ENCODE results near the gene ELOVL3.

Gene ELOVL3

GRCh38 chr10:102230264-102230860 is 4.3 kb downstream of the ELOVL3 start:
- H3K27ac ChIP-seq: peak overlapping the region; percentile 23; the same call in 1 of the 2 replicates
- no peak for TF ChIP-seq CTCF (conservative IDR thresholded peaks at IDR 0.05)

- H3K27ac ChIP-seq: peak overlapping the region; percentile 23; the same call in 1 of the 2 replicates
Measured at GRCh38 chr10:102230861-102231356, 4.8 kb downstream of the ELOVL3 start.

GRCh38 chr10:102231357-102232318 is 5.5 kb downstream of the ELOVL3 start:
- H3K27ac ChIP-seq: peak overlapping the region; percentile 23; the same call in 1 of the 2 replicates
- peak; percentile 84 for TF ChIP-seq CTCF (conservative IDR thresholded peaks at IDR 0.05)

More at GRCh38 chr10:102230861-102231356, 4.8 kb downstream of the ELOVL3 start:
- no peak; the same call in 1 of the 2 replicates for TF ChIP-seq CTCF (conservative IDR thresholded peaks at IDR 0.05)

GRCh38 chr10:102233997-102234396 is 7.9 kb downstream of the ELOVL3 start:
- TF ChIP-seq CTCF (conservative IDR thresholded peaks at IDR 0.05): no peak
- H3K27ac ChIP-seq: no peak overlapping the region

- no peak for TF ChIP-seq CTCF (conservative IDR thresholded peaks at IDR 0.05)
- H3K27ac ChIP-seq: no peak overlapping the region
Measured at GRCh38 chr10:102234888-102235597, 8.9 kb downstream of the ELOVL3 start.

- TF ChIP-seq CTCF (conservative IDR thresholded peaks at IDR 0.05): no peak
- no peak overlapping the region for H3K27ac ChIP-seq
Measured at GRCh38 chr10:102235598-102235920, 9.5 kb downstream of the ELOVL3 start.

GRCh38 chr10:102236006-102236405 is 9.9 kb downstream of the ELOVL3 start:
- no peak for TF ChIP-seq CTCF (conservative IDR thresholded peaks at IDR 0.05)
- H3K27ac ChIP-seq: no peak overlapping the region

All from VCaP (cell line).